K562 (cell line): ENCODE data around the gene ENOSF1. TPM values are rescaled to one million over a fixed set of nuclear protein-coding genes. Genes with fewer than 3 reads are reported as not detected.

Experiments
- ERF ChIP-seq: fragments of 450-650 bp; formaldehyde crosslinking; IDR thresholded peaks from 2 replicates; pipeline ENCODE4 v1.4.0; 2020; ENCODE audit warnings: mild to moderate bottlenecking, mixed read lengths
- FOSL1 ChIP-seq: fragments of 200-800 bp; sonication (Bioruptor generic); conservative IDR thresholded peaks from 2 replicates; pipeline ENCODE4 v1.6.1; 2016; ENCODE audit warnings: missing genetic modification characterization, missing compliant biosample characterization
- HMG20B ChIP-seq: fragments of 250-450 bp; sonication (Bioruptor Pico); IDR thresholded peaks from 2 replicates; pipeline ENCODE4 v1.5.0; 2021; ENCODE audit warnings: mild to moderate bottlenecking
- IFI16 ChIP-seq: fragments of 250-450 bp; sonication (Bioruptor Pico); IDR thresholded peaks from 2 replicates; pipeline ENCODE4 v2.1.2; 2022; ENCODE audit warnings: mild to moderate bottlenecking, inconsistent platforms
- MEIS2 ChIP-seq: fragments of 450-650 bp; IDR thresholded peaks from 2 replicates; pipeline ENCODE4 v1.6.1; 2014; ENCODE audit warnings: mild to moderate bottlenecking; ENCODE audit not compliant: partially characterized antibody
- MTA2 ChIP-seq: fragments of 450-650 bp; IDR thresholded peaks from 2 replicates; pipeline ENCODE4 v1.6.1; 2016; ENCODE audit warnings: low read depth
- NR2F6 ChIP-seq: fragments of 450-650 bp; formaldehyde crosslinking; IDR thresholded peaks from 2 replicates; pipeline ENCODE4 v1.4.0; 2020; ENCODE audit warnings: mild to moderate bottlenecking
- PTRF ChIP-seq: fragments of 450-650 bp; IDR thresholded peaks from 2 replicates; pipeline ENCODE4 v1.6.1; 2016; ENCODE audit warnings: mild to moderate bottlenecking, missing genetic modification characterization, missing compliant biosample characterization
- SAFB2 ChIP-seq: fragments of 200-400 bp; formaldehyde crosslinking; IDR thresholded peaks from 2 replicates; pipeline ENCODE4 v1.6.1; 2018; ENCODE audit warnings: borderline replicate concordance, low read length, low read depth, moderate library complexity; ENCODE audit not compliant: severe bottlenecking
- SMAD3 ChIP-seq: fragments of 450-650 bp; formaldehyde crosslinking; conservative IDR thresholded peaks from 2 replicates; pipeline ENCODE4 v1.4.0; 2020; ENCODE audit warnings: mild to moderate bottlenecking
- TAF15 ChIP-seq: fragments of 200-400 bp; formaldehyde crosslinking; IDR thresholded peaks from 2 replicates; pipeline ENCODE4 v1.6.1; 2017; ENCODE audit warnings: mild to moderate bottlenecking, low read depth, low read length, moderate library complexity
- TCF3 ChIP-seq: sonication (generic); formaldehyde crosslinking; IDR thresholded peaks from 2 replicates; pipeline ENCODE4 v1.4.0; 2020; ENCODE audit warnings: mild to moderate bottlenecking, missing genetic modification reagents
- WHSC1 ChIP-seq: IDR thresholded peaks from one replicate; pipeline ENCODE4 v1.6.1; 2012; ENCODE audit warnings: low read length, control low read depth, inconsistent platforms
- ZNF197 ChIP-seq: fragments of 200-800 bp; sonication (Bioruptor generic); IDR thresholded peaks from 2 replicates; pipeline ENCODE4 v1.6.1; 2016; ENCODE audit warnings: low read depth, missing genetic modification characterization, missing compliant biosample characterization
- ZNF263 ChIP-seq: sonication (generic); formaldehyde crosslinking; IDR thresholded peaks from 2 replicates; pipeline ENCODE4 v1.8.0; 2022; ENCODE audit warnings: mild to moderate bottlenecking, missing genetic modification reagents, borderline replicate concordance
- ZNF3 ChIP-seq: fragments of 250-450 bp; sonication (Bioruptor Pico); IDR thresholded peaks from 2 replicates; pipeline ENCODE4 v1.5.0; 2021; ENCODE audit warnings: mild to moderate bottlenecking, moderate library complexity
- ZNF395 ChIP-seq: fragments of 200-800 bp; sonication (Bioruptor generic); IDR thresholded peaks from 2 replicates; pipeline ENCODE4 v1.6.1; 2017; ENCODE audit warnings: missing genetic modification characterization, missing compliant biosample characterization
- ZNF408 ChIP-seq: fragments of 250-450 bp; sonication (Bioruptor Pico); IDR thresholded peaks from 2 replicates; pipeline ENCODE4 v1.4.0; 2020; ENCODE audit warnings: low read depth, mild to moderate bottlenecking, moderate library complexity
- ZNF707 ChIP-seq: fragments of 250-450 bp; sonication (Bioruptor Pico); conservative IDR thresholded peaks from 2 replicates; pipeline ENCODE4 v1.8.0; 2022; ENCODE audit warnings: inconsistent platforms, mild to moderate bottlenecking, moderate library complexity
- polyA plus RNA-seq, 8 experiments: library from polyadenylated mRNA; depleted of rRNA in 4 of 8; stranded (reverse) in 5 of 8; unstranded in 3 of 8; fragments of >200 nt; fragmentation: Nextera tagmentation in 2 of 8; fragmentation: Illumina TruSeq in 1 of 8; extraction: Ambion mirVana in 2 of 8; extraction: Trizol in 1 of 8; gene quantifications; 2 replicates each; pipeline versions ENCODE4 v1.2.1 to v1.2.3, GENCODE V29; 2011 to 2014; ENCODE audit warnings: inconsistent platforms in 1 of 8, missing spikeins in 1 of 8
- total RNA-seq, 7 experiments: library from RNA; depleted of rRNA in 6 of 7; stranded (reverse); fragments of >200 nt in 6 of 7; fragmentation: Illumina TruSeq in 2 of 7; extraction: Trizol in 2 of 7; gene quantifications; 2 replicates each; pipeline versions ENCODE4 v1.2.1 to v1.2.3, GENCODE V29; 2011 to 2021; ENCODE audit warnings: low replicate concordance in 1 of 7
- TF ChIP-seq, protein P1 (sequence below): fragments of 250-450 bp; sonication (Bioruptor Pico); IDR thresholded peaks from 2 replicates; pipeline ENCODE4 v1.4.0; 2020; ENCODE audit warnings: mild to moderate bottlenecking, moderate library complexity, borderline replicate concordance
- TF ChIP-seq, protein P2 (sequence below): IDR thresholded peaks from 2 replicates; pipeline ENCODE4 v1.6.1; 2016; ENCODE audit warnings: missing genetic modification characterization, missing compliant biosample characterization

The ENOSF1 gene
- total and polyA plus RNA-seq, 9 of the 15 experiments (the other 6 are each of a cell fraction or from before 2014, with no cell fraction given): 15.5 to 66.4 (median 46.5) TPM

GRCh38 chr18:677951-678381 lies 34.5 kb downstream of the ENOSF1 start (continued):
- TF ChIP-seq ZNF395 (no peak), ZNF197 (no peak), SAFB2 (no peak), PTRF (tag) (no peak), FOSL1 (tag) (0 out of 2 replicates have a peak, but pooled peaks have one; percentile 59), ZNF3 (no peak), HMG20B (no peak), ZNF408 (no peak), ZNF707 (CRISPR knock-in tag) (no peak), IFI16 (no peak), ERF (CRISPR knock-in tag) (no peak), SMAD3 (CRISPR knock-in tag) (no peak), TAF15 (no peak), MTA2 (no peak), WHSC1 (no peak), TCF3 (CRISPR knock-in tag) (peak; percentile 42; the same call in 1 of the 2 replicates), NR2F6 (CRISPR knock-in tag) (no peak), ZNF263 (CRISPR knock-in tag) (no peak), MEIS2 (peak; percentile 94)
- TF ChIP-seq, protein P1, sequence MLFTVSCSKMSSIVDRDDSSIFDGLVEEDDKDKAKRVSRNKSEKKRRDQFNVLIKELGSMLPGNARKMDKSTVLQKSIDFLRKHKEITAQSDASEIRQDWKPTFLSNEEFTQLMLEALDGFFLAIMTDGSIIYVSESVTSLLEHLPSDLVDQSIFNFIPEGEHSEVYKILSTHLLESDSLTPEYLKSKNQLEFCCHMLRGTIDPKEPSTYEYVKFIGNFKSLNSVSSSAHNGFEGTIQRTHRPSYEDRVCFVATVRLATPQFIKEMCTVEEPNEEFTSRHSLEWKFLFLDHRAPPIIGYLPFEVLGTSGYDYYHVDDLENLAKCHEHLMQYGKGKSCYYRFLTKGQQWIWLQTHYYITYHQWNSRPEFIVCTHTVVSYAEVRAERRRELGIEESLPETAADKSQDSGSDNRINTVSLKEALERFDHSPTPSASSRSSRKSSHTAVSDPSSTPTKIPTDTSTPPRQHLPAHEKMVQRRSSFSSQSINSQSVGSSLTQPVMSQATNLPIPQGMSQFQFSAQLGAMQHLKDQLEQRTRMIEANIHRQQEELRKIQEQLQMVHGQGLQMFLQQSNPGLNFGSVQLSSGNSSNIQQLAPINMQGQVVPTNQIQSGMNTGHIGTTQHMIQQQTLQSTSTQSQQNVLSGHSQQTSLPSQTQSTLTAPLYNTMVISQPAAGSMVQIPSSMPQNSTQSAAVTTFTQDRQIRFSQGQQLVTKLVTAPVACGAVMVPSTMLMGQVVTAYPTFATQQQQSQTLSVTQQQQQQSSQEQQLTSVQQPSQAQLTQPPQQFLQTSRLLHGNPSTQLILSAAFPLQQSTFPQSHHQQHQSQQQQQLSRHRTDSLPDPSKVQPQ (CRISPR knock-in tag): no peak
- TF ChIP-seq, protein P2, sequence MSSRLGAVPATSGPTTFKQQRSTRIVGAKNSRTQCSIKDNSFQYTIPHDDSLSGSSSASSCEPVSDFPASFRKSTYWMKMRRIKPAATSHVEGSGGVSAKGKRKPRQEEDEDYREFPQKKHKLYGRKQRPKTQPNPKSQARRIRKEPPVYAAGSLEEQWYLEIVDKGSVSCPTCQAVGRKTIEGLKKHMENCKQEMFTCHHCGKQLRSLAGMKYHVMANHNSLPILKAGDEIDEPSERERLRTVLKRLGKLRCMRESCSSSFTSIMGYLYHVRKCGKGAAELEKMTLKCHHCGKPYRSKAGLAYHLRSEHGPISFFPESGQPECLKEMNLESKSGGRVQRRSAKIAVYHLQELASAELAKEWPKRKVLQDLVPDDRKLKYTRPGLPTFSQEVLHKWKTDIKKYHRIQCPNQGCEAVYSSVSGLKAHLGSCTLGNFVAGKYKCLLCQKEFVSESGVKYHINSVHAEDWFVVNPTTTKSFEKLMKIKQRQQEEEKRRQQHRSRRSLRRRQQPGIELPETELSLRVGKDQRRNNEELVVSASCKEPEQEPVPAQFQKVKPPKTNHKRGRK (tag): no peak
